HEK293 (cell line): ENCODE data around the gene ALOX12B.

Experiments used
- CTCF ChIA-PET: fragments of 350-600 bp; formaldehyde crosslinking; extraction: SDS; loops from one replicate; lab custom pipeline; 2021; ENCODE audit warnings: antibody characterized with exemption; lab: Yijun Ruan, JAX
- POLR2A ChIA-PET: fragments of 300-600 bp; formaldehyde crosslinking; extraction: SDS; loops from one replicate; lab custom pipeline; 2020; ENCODE audit warnings: antibody characterized with exemption, inconsistent platforms; lab: Yijun Ruan, JAX
- H3K27ac ChIP-seq: fragments of 200-500 bp; sonication (Bioruptor generic); 2 replicates; pipeline ENCODE4 v1.5.1; 2014; ENCODE audit warnings: low read depth, low read length, control low read depth, inconsistent platforms; ENCODE audit errors: extremely low read depth
- H3K36me3 ChIP-seq, 2 experiments: fragments of 200-500 bp in 1 of 2; sonication (Bioruptor generic) in 1 of 2; 1 replicate in 1 of 2; 2 replicates in 1 of 2; pipeline ENCODE4 v1.5.1; 2014 to 2017; ENCODE audit warnings: inconsistent platforms in 2 of 2, low read length in 2 of 2; ENCODE audit not compliant: control insufficient read depth in 2 of 2, insufficient read depth in 1 of 2
- H3K4me1 ChIP-seq: fragments of 200-500 bp; sonication (Bioruptor generic); 2 replicates; pipeline ENCODE4 v1.5.1; 2014; ENCODE audit warnings: mild to moderate bottlenecking, low read length, inconsistent platforms; ENCODE audit not compliant: control insufficient read depth, insufficient read depth
- H3K4me3 ChIP-seq: 2 replicates; pipeline ENCODE4 v1.5.1; 2011; ENCODE audit warnings: low read depth, mild to moderate bottlenecking, control low read depth, low read length, moderate library complexity
- H3K9me3 ChIP-seq: fragments of 200-500 bp; sonication (Bioruptor generic); 2 replicates; pipeline ENCODE4 v1.5.1; 2014; ENCODE audit warnings: low read depth, low read length, inconsistent platforms; ENCODE audit not compliant: control insufficient read depth, insufficient read depth
- OVOL3 ChIP-seq: fragments of 450-650 bp; formaldehyde crosslinking; IDR thresholded peaks from 2 replicates; pipeline ENCODE4 v1.5.1; 2016; ENCODE audit warnings: missing biosample characterization, missing genetic modification characterization
- REPIN1 ChIP-seq: fragments of 450-650 bp; formaldehyde crosslinking; IDR thresholded peaks from 2 replicates; pipeline ENCODE4 v1.5.1; 2017; ENCODE audit warnings: missing biosample characterization, missing genetic modification characterization, low read depth
- SCRT2 ChIP-seq: fragments of 450-650 bp; formaldehyde crosslinking; IDR thresholded peaks from 2 replicates; pipeline ENCODE4 v1.5.1; 2016; ENCODE audit warnings: missing biosample characterization, missing genetic modification characterization
- SP3 ChIP-seq: fragments of 450-650 bp; formaldehyde crosslinking; IDR thresholded peaks from 2 replicates; pipeline ENCODE4 v1.5.1; 2016; ENCODE audit warnings: missing biosample characterization, missing genetic modification characterization
- TRIM28 ChIP-seq: IDR thresholded peaks from 2 replicates; pipeline ENCODE4 v1.6.1; 2011; ENCODE audit warnings: low read length, control low read depth, borderline replicate concordance
- YY1 ChIP-seq: fragments of 450-650 bp; formaldehyde crosslinking; IDR thresholded peaks from 2 replicates; pipeline ENCODE4 v1.5.1; 2018; ENCODE audit warnings: missing biosample characterization, missing genetic modification characterization
- ZBTB7A ChIP-seq: fragments of 450-650 bp; formaldehyde crosslinking; IDR thresholded peaks from 2 replicates; pipeline ENCODE4 v1.5.1; 2016; ENCODE audit warnings: low read depth, missing biosample characterization, missing genetic modification characterization
- ZFP3 ChIP-seq: fragments of 450-650 bp; formaldehyde crosslinking; IDR thresholded peaks from 2 replicates; pipeline ENCODE4 v1.5.1; 2016; ENCODE audit warnings: low read depth, missing biosample characterization, missing genetic modification characterization
- ZNF10 ChIP-seq: fragments of 450-650 bp; formaldehyde crosslinking; IDR thresholded peaks from 2 replicates; pipeline ENCODE4 v1.5.1; 2017; ENCODE audit warnings: missing biosample characterization, missing genetic modification characterization
- ZNF132 ChIP-seq: fragments of 450-650 bp; formaldehyde crosslinking; IDR thresholded peaks from 2 replicates; pipeline ENCODE4 v1.5.1; 2017; ENCODE audit warnings: missing biosample characterization, missing genetic modification characterization, borderline replicate concordance
- ZNF16 ChIP-seq: fragments of 450-650 bp; formaldehyde crosslinking; IDR thresholded peaks from 2 replicates; pipeline ENCODE4 v1.5.1; 2016; ENCODE audit warnings: low read depth, missing biosample characterization, missing genetic modification characterization
- ZNF19 ChIP-seq: fragments of 450-650 bp; formaldehyde crosslinking; IDR thresholded peaks from 2 replicates; pipeline ENCODE4; 2016; ENCODE audit warnings: missing biosample characterization, missing genetic modification characterization, low read depth
- ZNF350 ChIP-seq: fragments of 450-650 bp; formaldehyde crosslinking; IDR thresholded peaks from 2 replicates; pipeline ENCODE4 v1.5.0; 2017; ENCODE audit warnings: missing biosample characterization, mild to moderate bottlenecking, missing genetic modification characterization
- ZNF366 ChIP-seq: fragments of 450-650 bp; formaldehyde crosslinking; conservative IDR thresholded peaks from 2 replicates; pipeline ENCODE4 v1.5.1; 2016; ENCODE audit warnings: missing biosample characterization, missing genetic modification characterization
- ZNF391 ChIP-seq: fragments of 450-650 bp; formaldehyde crosslinking; IDR thresholded peaks from 2 replicates; pipeline ENCODE4 v1.5.1; 2016; ENCODE audit warnings: low read depth, missing biosample characterization, missing genetic modification characterization, borderline replicate concordance
- ZNF416 ChIP-seq: fragments of 450-650 bp; formaldehyde crosslinking; IDR thresholded peaks from 2 replicates; pipeline ENCODE4 v1.5.1; 2016; ENCODE audit warnings: missing biosample characterization, missing genetic modification characterization
- ZNF473 ChIP-seq: fragments of 450-650 bp; formaldehyde crosslinking; IDR thresholded peaks from 2 replicates; pipeline ENCODE4 v1.5.1; 2017; ENCODE audit warnings: missing biosample characterization, missing genetic modification characterization
- ZNF571 ChIP-seq: fragments of 450-650 bp; formaldehyde crosslinking; IDR thresholded peaks from 2 replicates; pipeline ENCODE4 v1.5.0; 2017; ENCODE audit warnings: missing biosample characterization, missing genetic modification characterization
- ZNF596 ChIP-seq: fragments of 450-650 bp; IDR thresholded peaks from 2 replicates; pipeline ENCODE4 v1.5.0; 2018; ENCODE audit warnings: missing biosample characterization, mild to moderate bottlenecking, missing genetic modification characterization, moderate library complexity
- ZNF610 ChIP-seq: fragments of 450-650 bp; formaldehyde crosslinking; IDR thresholded peaks from 2 replicates; pipeline ENCODE4 v1.5.1; 2016; ENCODE audit warnings: missing biosample characterization, missing genetic modification characterization, borderline replicate concordance
- ZNF660 ChIP-seq: fragments of 450-650 bp; IDR thresholded peaks from 2 replicates; pipeline ENCODE4 v1.5.1; 2018; ENCODE audit warnings: missing biosample characterization, mild to moderate bottlenecking, missing genetic modification characterization
- ZNF791 ChIP-seq: fragments of 450-650 bp; formaldehyde crosslinking; IDR thresholded peaks from 2 replicates; pipeline ENCODE4 v1.5.1; 2016; ENCODE audit warnings: missing biosample characterization, missing genetic modification characterization
- ZNF792 ChIP-seq: fragments of 450-650 bp; formaldehyde crosslinking; IDR thresholded peaks from 2 replicates; pipeline ENCODE4 v1.5.1; 2016; ENCODE audit warnings: missing biosample characterization, missing genetic modification characterization
- TF ChIP-seq, protein P1 (sequence below): fragments of 450-650 bp; formaldehyde crosslinking; IDR thresholded peaks from 2 replicates; pipeline ENCODE4 v1.5.1; 2016; ENCODE audit warnings: missing biosample characterization, missing genetic modification characterization
- TF ChIP-seq, protein P2 (sequence below): fragments of 450-650 bp; formaldehyde crosslinking; IDR thresholded peaks from 2 replicates; pipeline ENCODE4; 2016; ENCODE audit warnings: missing biosample characterization, missing genetic modification characterization

The ALOX12B gene

DNA sequence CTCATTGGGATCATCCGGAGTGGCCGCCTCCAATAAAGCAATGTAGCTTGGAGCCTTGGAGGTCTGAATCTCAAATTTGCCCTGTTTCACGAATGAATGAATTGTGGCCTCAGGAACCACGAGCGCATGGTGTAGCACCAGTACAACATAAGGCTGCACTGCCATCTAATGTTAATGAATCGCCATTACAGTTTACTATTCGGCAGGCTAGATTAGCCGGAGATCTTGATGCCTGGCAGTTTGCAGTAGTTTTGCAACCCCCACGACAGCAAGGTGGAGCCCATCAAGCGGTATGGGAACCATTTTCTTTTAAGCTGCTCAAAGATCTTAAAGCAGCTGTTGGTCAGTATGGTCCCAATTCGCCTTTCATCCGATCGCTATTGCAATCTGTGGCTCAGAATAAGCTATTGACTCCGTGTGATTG lies 29.8 kb downstream of the ALOX12B start (continued):
- TF ChIP-seq ZNF660 (tag by site-specific recombination): 0 out of 2 replicates have a peak, but pooled peaks have one; percentile 57
- TF ChIP-seq, all 188 proteins: peak for 10

DNA sequence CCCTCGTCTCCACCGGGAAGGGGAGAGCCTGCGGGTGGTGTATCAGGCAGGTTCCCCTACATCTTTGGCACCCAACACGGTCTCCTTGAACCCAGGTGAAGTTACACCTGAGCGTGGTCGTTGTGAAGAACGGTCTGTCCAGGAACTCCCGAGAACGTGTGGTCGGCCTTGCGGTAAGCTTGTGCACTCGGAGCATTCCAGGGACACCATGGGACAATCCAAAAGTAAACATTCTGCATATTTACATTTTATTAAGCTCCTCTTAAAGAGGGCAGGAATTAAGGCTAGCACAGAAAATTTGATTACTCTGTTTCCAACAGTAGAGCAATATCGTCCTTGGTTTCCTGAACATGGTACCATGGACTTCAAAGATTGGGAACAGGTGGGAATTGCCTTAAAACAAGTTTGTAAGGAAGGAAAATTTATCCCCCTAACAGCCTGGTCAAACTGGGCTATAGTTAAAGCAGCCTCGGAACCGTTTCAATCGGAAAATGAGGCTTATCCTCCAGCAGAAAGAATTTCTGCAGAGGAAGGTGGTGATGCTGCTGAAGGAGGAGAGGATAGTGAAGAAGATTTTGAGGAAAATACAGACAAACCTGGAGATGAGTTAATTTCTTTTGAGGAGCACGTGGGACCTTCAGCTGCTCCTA lies 30.4 kb downstream of the ALOX12B start:
- H3K36me3 ChIP-seq: no peaks in the 10 kb centered on the region
- ChIA-PET POLR2A (interaction anchor here (1.2 to 1.5 kb wide), 3 partner anchors 67 to 188 kb away, joined by 3 to 4 read pairs (median 4); no protein-coding TSS in a partner anchor), CTCF (interaction anchor here (0.6 to 7.9 kb wide), 71 partner anchors 8 to 1205 kb away, joined by 3 to 214 read pairs (median 5); partner anchors contain the start of genes ALOXE3, CNTROB, CYB5D1 and GUCY2D)
- no peak overlapping the region for H3K4me3 ChIP-seq
- TF ChIP-seq, protein P1, sequence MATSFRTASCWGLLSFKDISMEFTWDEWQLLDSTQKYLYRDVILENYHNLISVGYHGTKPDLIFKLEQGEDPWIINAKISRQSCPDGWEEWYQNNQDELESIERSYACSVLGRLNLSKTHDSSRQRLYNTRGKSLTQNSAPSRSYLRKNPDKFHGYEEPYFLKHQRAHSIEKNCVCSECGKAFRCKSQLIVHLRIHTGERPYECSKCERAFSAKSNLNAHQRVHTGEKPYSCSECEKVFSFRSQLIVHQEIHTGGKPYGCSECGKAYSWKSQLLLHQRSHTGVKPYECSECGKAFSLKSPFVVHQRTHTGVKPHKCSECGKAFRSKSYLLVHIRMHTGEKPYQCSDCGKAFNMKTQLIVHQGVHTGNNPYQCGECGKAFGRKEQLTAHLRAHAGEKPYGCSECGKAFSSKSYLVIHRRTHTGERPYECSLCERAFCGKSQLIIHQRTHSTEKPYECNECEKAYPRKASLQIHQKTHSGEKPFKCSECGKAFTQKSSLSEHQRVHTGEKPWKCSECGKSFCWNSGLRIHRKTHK (tag by site-specific recombination): no peak
- TF ChIP-seq SCRT2 (tag by site-specific recombination): no peak
- TF ChIP-seq ZNF792: no peak
- no peak for TF ChIP-seq ZNF416 (tag by site-specific recombination)
- no peak for TF ChIP-seq ZNF610
- TF ChIP-seq ZNF596 (tag by site-specific recombination): no peak
- TF ChIP-seq ZNF366 (tag by site-specific recombination): no peak
- TF ChIP-seq YY1: no peak
- no peak for TF ChIP-seq ZNF10 (tag by site-specific recombination)
- no peak for TF ChIP-seq ZFP3 (tag by site-specific recombination)
- TF ChIP-seq ZNF350: no peak
- no peak for TF ChIP-seq ZNF132 (tag by site-specific recombination)
- no peak for TF ChIP-seq ZNF16 (tag by site-specific recombination)
- no peak for TF ChIP-seq TRIM28
- no peak for TF ChIP-seq ZBTB7A (tag by site-specific recombination)
- no peak for TF ChIP-seq OVOL3 (tag by site-specific recombination)
- H3K4me1 ChIP-seq: 0 out of 2 replicates have a peak, but pooled peaks cover 2% of the 10 kb centered on the region
- H3K9me3 ChIP-seq: no peaks in the 10 kb centered on the region
- H3K27ac ChIP-seq: no peak overlapping the region

DNA sequence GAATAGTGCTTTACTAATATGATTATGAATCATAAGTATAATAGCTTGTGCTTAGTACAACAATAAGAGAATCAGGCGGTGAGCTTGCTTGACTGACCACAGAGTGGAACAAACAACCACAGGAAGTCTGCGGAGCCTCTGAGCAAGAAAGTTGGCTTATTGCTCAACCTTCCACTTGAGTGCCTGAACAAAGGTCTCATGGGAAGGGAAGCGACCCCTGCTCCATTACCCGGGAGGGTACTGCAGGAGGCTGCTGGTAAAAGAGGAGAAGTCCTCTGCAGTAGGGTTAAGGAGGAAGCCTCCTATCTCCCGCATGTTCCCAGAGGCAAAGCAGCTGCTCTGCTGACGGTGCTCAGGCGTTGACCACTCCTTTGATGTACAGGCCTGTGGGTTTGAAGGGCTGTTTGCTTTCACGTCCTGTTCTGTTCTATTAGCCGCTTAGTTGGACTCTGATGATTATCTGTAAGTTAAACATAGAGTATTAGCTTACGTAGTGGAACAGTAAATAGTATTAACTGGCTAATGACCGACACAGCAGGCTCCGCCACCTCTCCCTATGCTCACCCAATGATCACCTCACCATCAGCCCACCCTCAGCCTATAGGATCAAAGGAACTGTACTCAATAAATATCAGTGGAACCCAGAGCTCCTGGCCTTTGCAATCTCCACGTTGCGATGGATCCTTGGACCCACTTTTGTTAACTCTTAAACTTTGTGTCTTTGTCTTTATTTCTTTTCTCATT lies 31.1 kb downstream of the ALOX12B start:
- no peak overlapping the region for H3K27ac ChIP-seq
- H3K36me3 ChIP-seq: no peaks in the 10 kb centered on the region
- H3K4me3 ChIP-seq: no peak overlapping the region
- H3K4me1 ChIP-seq: no peaks in the 10 kb centered on the region
- ChIA-PET CTCF (interaction anchor here (0.6 to 7.9 kb wide), 41 partner anchors 10 to 1913 kb away, joined by 3 to 214 read pairs (median 8); partner anchors contain the start of genes ALOXE3 and RNF227), POLR2A (interaction anchor here (0.5 to 1.4 kb wide), 4 partner anchors 23 to 212 kb away, joined by 3 to 4 read pairs (median 4); no protein-coding TSS in a partner anchor)
- H3K9me3 ChIP-seq: no peaks in the 10 kb centered on the region
- TF ChIP-seq ZNF391 (no peak), ZNF19 (no peak), ZNF791 (tag by site-specific recombination) (no peak), SP3 (no peak), ZNF473 (tag by site-specific recombination) (no peak), ZNF571 (no peak), REPIN1 (tag by site-specific recombination) (no peak)
- TF ChIP-seq, protein P2, sequence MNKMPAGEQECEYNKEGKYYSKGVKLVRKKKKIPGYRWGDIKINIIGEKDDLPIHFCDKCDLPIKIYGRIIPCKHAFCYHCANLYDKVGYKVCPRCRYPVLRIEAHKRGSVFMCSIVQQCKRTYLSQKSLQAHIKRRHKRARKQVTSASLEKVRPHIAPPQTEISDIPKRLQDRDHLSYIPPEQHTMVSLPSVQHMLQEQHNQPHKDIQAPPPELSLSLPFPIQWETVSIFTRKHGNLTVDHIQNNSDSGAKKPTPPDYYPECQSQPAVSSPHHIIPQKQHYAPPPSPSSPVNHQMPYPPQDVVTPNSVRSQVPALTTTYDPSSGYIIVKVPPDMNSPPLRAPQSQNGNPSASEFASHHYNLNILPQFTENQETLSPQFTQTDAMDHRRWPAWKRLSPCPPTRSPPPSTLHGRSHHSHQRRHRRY (tag by site-specific recombination): no peak
